MCF 10A (cell line): ENCODE measurements around the gene PRKG1. TPM values are rescaled to one million over a fixed set of nuclear protein-coding genes. Genes with fewer than 3 reads are reported as not detected.

ENCODE experiments used
- BruUV-seq: library from RNA; stranded (reverse); fragments of 400-500 nt; replicated peaks from 2 replicates; lab custom pipeline; 2021; lab: Mats Ljungman, UMichigan
- CTCF ChIA-PET: fragments of 300-600 bp; sonication (Branson Sonifier 250); formaldehyde crosslinking; extraction: SDS; loops from one replicate; lab custom pipeline; 2021; ENCODE audit warnings: antibody characterized with exemption, inconsistent platforms; lab: Yijun Ruan, JAX
- POLR2A ChIA-PET: fragments of 300-600, 350-650 bp; sonication (Branson Sonifier 250); formaldehyde crosslinking; extraction: SDS; loops from one replicate; lab custom pipeline; 2020; ENCODE audit warnings: antibody characterized with exemption, inconsistent platforms; lab: Yijun Ruan, JAX
- DNase-seq: peaks from one replicate; pipeline ENCODE4 v3.0.0-alpha.2; 2018; ENCODE audit not compliant: unreplicated experiment
- H3K27ac Mint-ChIP-seq: one replicate; pipeline ENCODE4 v1.8.0; 2022; ENCODE audit warnings: mild to moderate bottlenecking, low read depth, mixed read lengths; ENCODE audit not compliant: unreplicated experiment
- H3K27me3 Mint-ChIP-seq: one replicate; pipeline ENCODE4 v1.8.0; 2022; ENCODE audit warnings: mixed read lengths; ENCODE audit not compliant: insufficient read depth, unreplicated experiment
- H3K36me3 Mint-ChIP-seq: one replicate; pipeline ENCODE4 v1.8.0; 2022; ENCODE audit warnings: mild to moderate bottlenecking, moderate library complexity, mixed read lengths; ENCODE audit not compliant: insufficient read depth, unreplicated experiment
- H3K4me1 Mint-ChIP-seq: one replicate; pipeline ENCODE4 v1.8.0; 2022; ENCODE audit warnings: mixed read lengths; ENCODE audit not compliant: insufficient read depth, unreplicated experiment
- H3K4me3 Mint-ChIP-seq: one replicate; pipeline ENCODE4 v1.8.0; 2022; ENCODE audit warnings: mild to moderate bottlenecking, moderate library complexity, mixed read lengths; ENCODE audit not compliant: unreplicated experiment
- H3K9me3 Mint-ChIP-seq: one replicate; pipeline ENCODE4 v1.8.0; 2022; ENCODE audit warnings: mixed read lengths; ENCODE audit not compliant: unreplicated experiment
- intact Hi-C: fragments of 100-400 bp; cut with micrococcal nuclease; formaldehyde crosslinking; loops from 2 replicates; pipeline ENCODE4 v1.14.1; 2022
- total RNA-seq: library from RNA; stranded (reverse); gene quantifications from 2 replicates; pipeline ENCODE4 v1.2.3, GENCODE V29; 2022
- TF ChIP-seq, protein P1 (sequence below): fragments of 200-600 bp; IDR thresholded peaks from one replicate; pipeline ENCODE4 v1.8.0; 2022; ENCODE audit warnings: antibody characterized with exemption, mild to moderate bottlenecking; ENCODE audit not compliant: unreplicated experiment

The PRKG1 gene
- total RNA-seq, 1 experiment from 2014 or later = 0.09 TPM

DNA sequence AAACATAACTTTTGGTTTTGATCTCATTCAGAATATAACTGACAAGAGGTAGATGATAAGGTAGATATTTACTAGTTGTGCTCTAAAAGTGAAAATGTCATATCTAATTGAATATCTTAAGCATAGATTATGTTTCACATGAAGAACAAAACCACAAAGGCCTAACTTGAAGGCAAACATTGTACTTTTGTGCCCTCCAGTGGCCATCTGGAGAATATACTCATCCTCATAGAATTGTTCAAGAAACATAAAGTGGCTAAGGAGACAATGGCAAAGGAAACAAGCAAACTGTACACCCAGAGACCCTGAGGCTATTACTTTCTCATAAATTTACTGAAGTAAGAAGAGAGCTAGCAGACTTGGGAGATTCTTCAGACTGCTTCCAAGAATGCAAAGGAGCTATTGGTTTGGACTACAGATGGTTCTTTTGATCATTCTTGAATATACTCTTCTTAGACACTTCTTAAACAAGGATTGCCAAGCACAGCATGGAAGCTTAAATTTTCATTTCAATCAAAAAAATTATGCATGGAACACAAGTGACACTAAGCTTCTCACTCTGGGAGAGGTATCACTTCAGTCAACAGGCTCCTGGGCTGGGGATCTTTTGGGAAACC is 1141.6 kb downstream of the PRKG1 start:
- Mint-ChIP-seq H3K9me3 (no peaks in the 10 kb centered on the region), H3K36me3 (no peaks in the 10 kb centered on the region), H3K4me3 (no peak overlapping the region), H3K27me3 (no peaks in the 10 kb centered on the region), H3K4me1 (no peaks in the 10 kb centered on the region), H3K27ac (no peak overlapping the region)
- BruUV-seq = no TSS peak
- POLR2A ChIA-PET = interaction anchor here (1.0 kb wide), 1 partner anchor 83 kb away, joined by 3 read pairs; no protein-coding TSS in a partner anchor
- TF ChIP-seq, protein P1, sequence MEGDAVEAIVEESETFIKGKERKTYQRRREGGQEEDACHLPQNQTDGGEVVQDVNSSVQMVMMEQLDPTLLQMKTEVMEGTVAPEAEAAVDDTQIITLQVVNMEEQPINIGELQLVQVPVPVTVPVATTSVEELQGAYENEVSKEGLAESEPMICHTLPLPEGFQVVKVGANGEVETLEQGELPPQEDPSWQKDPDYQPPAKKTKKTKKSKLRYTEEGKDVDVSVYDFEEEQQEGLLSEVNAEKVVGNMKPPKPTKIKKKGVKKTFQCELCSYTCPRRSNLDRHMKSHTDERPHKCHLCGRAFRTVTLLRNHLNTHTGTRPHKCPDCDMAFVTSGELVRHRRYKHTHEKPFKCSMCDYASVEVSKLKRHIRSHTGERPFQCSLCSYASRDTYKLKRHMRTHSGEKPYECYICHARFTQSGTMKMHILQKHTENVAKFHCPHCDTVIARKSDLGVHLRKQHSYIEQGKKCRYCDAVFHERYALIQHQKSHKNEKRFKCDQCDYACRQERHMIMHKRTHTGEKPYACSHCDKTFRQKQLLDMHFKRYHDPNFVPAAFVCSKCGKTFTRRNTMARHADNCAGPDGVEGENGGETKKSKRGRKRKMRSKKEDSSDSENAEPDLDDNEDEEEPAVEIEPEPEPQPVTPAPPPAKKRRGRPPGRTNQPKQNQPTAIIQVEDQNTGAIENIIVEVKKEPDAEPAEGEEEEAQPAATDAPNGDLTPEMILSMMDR = peak; percentile 74
- CTCF ChIA-PET = interaction anchor here (0.5 to 2.1 kb wide), 47 partner anchors 8 to 1331 kb away, joined by 3 to 15 read pairs (median 3); no protein-coding TSS in a partner anchor
- intact Hi-C loops = loop anchor here (1.0 to 5.0 kb wide), 4 partner anchors 214 to 1215 kb away; no protein-coding TSS in a partner anchor
- peak; percentile 79 for DNase-seq

DNA sequence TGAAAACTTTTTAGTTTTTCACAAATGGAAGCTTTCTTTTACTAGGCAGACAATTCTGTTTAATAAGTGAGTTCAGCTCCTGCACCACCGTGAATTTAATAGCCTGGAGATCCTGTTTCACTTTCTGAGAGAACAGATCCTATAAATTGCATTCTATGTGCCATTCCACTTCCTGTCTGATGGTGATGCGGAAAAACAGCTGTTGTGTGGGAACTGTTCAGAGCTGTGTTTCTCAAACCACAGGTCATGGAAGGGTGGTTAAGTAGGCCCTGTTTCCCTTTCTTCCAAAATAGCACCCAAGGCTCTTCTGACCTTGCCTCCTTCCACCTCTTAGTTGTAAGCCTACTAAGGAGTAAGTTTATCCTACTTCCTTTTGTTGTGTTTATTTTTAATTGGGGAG is 1142.6 kb downstream of the PRKG1 start:
- CTCF ChIA-PET = interaction anchor here (0.5 to 2.1 kb wide), 27 partner anchors 9 to 1234 kb away, joined by 3 to 15 read pairs (median 4); no protein-coding TSS in a partner anchor
- POLR2A ChIA-PET = interaction anchor here (1.0 kb wide), 1 partner anchor 82 kb away, joined by 3 read pairs; no protein-coding TSS in a partner anchor
- H3K27ac Mint-ChIP-seq = no peak overlapping the region
- no peaks in the 10 kb centered on the region for H3K36me3 Mint-ChIP-seq
- intact Hi-C loops = loop anchor here (5.0 kb wide), 3 partner anchors 215 to 1155 kb away; no protein-coding TSS in a partner anchor
- no peaks in the 10 kb centered on the region for H3K9me3 Mint-ChIP-seq
- TF ChIP-seq, protein P1 = no peak
- peak; percentile 39 for DNase-seq
- H3K27me3 Mint-ChIP-seq = no peaks in the 10 kb centered on the region
- no peak overlapping the region for H3K4me3 Mint-ChIP-seq
- no TSS peak for BruUV-seq
- H3K4me1 Mint-ChIP-seq = no peaks in the 10 kb centered on the region

DNA sequence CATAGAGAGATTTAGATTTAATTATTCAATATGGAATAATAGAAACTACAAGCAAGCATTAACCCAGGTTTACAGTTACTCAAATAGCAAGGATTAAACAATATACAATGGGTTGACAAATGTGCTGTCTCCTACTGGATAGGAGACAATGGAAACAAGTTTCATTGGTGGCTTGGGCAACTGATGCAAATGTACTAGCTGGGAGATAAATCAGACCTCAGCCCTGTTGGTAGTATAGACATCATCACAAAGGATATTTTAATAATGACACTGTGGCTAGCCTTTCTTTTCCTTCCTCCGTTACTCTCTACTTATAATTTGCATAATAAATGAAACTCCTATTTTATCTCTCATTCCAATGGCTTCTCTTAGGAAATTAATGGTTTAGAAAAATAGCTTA is 1143.2 kb downstream of the PRKG1 start:
- intact Hi-C loops = loop anchor here (5.0 kb wide), 3 partner anchors 215 to 1155 kb away; no protein-coding TSS in a partner anchor
- Mint-ChIP-seq H3K36me3 (no peaks in the 10 kb centered on the region), H3K27me3 (no peaks in the 10 kb centered on the region), H3K9me3 (no peaks in the 10 kb centered on the region), H3K4me3 (no peak overlapping the region), H3K27ac (no peak overlapping the region), H3K4me1 (no peaks in the 10 kb centered on the region)
- CTCF ChIA-PET = interaction anchor here (0.5 to 1.2 kb wide), 3 partner anchors 11 to 423 kb away, joined by 3 read pairs; no protein-coding TSS in a partner anchor
- TF ChIP-seq, protein P1 = no peak
- no TSS peak for BruUV-seq
- no peak for DNase-seq
- POLR2A ChIA-PET = no interaction called here

DNA sequence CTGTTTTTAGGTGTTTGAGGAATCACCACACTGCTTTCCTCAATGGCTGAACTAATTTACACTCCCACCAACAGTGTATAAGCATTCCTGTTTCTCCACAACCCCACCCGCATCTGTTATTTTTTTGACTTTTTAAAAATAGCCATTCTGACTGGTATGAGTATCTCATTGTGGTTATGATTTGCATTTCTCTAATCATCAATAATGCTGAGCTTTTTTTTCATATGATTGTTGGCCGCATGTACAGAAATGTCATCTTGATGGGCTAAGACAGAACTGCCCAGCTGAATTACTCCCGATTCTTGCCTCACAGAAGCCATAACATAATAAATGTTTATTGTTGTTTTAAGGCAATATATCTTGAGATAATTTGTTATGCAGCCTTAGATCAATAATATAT is 1146.7 kb downstream of the PRKG1 start:
- no peaks in the 10 kb centered on the region for H3K4me1 Mint-ChIP-seq
- POLR2A ChIA-PET = no interaction called here
- no peaks in the 10 kb centered on the region for H3K27me3 Mint-ChIP-seq
- no TSS peak for BruUV-seq
- H3K36me3 Mint-ChIP-seq = no peaks in the 10 kb centered on the region
- H3K27ac Mint-ChIP-seq = no peak overlapping the region
- CTCF ChIA-PET = interaction anchor here (0.6 kb wide), 1 partner anchor 106 kb away, joined by 3 read pairs; no protein-coding TSS in a partner anchor
- TF ChIP-seq, protein P1 = no peak
- intact Hi-C loops = no loop called here
- no peak overlapping the region for H3K4me3 Mint-ChIP-seq
- H3K9me3 Mint-ChIP-seq = peaks cover 6% of the 10 kb centered on the region
- DNase-seq = no peak
